Fibroblast of lung (primary cell): ENCODE results near the gene ARMH4.

ENCODE experiments used
- EZH2 ChIP-seq: IDR thresholded peaks from 2 replicates; pipeline ENCODE4 v1.5.1; 2012; ENCODE audit warnings: low read length, control low read depth, mild to moderate bottlenecking; ENCODE audit errors: missing control alignments
- TF ChIP-seq, protein P1 (sequence below), 2 donors: IDR thresholded peaks in 1 of 2; conservative IDR thresholded peaks in 1 of 2; 1 replicate in 1 of 2; 2 replicates in 1 of 2; pipeline ENCODE4 v1.5.1; 2011 to 2012; ENCODE audit warnings: low read length in 2 of 2, control low read depth in 1 of 2, inconsistent platforms in 1 of 2, low read depth in 1 of 2, mild to moderate bottlenecking in 1 of 2

DNA sequence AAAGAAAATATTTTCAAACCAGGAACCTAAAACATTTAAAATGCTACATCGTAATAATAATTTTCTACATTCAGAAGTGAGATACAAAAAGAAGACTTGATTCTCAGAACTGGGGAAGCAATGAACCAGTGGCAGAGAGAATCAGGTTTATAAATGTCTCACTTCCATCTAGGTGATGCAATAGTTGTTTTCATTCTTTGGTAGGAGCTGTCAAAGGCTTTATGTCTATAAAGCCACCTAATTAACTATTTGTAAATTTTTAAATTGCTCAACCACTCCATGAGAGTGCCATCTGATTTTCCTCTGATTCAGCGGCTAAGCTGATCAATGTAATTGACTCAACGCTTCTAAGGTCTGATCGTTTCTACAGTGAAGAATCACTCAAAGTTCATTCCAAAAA, 66.1 kb downstream of the ARMH4 start:
- TF ChIP-seq, protein P1, sequence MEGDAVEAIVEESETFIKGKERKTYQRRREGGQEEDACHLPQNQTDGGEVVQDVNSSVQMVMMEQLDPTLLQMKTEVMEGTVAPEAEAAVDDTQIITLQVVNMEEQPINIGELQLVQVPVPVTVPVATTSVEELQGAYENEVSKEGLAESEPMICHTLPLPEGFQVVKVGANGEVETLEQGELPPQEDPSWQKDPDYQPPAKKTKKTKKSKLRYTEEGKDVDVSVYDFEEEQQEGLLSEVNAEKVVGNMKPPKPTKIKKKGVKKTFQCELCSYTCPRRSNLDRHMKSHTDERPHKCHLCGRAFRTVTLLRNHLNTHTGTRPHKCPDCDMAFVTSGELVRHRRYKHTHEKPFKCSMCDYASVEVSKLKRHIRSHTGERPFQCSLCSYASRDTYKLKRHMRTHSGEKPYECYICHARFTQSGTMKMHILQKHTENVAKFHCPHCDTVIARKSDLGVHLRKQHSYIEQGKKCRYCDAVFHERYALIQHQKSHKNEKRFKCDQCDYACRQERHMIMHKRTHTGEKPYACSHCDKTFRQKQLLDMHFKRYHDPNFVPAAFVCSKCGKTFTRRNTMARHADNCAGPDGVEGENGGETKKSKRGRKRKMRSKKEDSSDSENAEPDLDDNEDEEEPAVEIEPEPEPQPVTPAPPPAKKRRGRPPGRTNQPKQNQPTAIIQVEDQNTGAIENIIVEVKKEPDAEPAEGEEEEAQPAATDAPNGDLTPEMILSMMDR (conservative IDR thresholded peaks at IDR 0.05 in 1 of 2, IDR thresholded peaks at IDR 0.05 in 1 of 2; ENCODE audit: low read depth in 1 of 2, low read length in 2 of 2): no peak
- no peak for TF ChIP-seq EZH2
